ENCODE data around the gene AKAP6.

DNA sequence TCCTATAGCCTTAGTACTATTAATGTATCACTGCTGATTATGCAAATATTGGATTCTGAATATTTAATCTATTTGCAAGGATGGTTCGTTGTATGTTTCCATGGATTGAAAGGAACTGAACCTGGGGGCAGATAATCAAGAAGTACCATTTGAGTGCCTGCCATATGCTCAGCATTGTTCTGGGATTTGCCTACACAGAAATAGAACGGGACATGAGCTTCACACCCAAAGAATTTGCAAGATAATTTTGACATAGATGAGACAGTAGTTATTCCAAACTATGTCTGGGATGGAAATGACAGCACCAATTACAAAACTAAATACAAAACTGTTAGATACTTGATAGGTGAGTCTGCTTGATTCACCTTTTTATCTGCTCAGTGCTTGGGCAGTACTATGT, 476.9 kb downstream of the AKAP6 start:
- TF ChIP-seq CTCF (IDR thresholded peaks at IDR 0.05): no peak
- no peak for TF ChIP-seq POLR2A (IDR thresholded peaks at IDR 0.05)
- no peak for TF ChIP-seq POLR2AphosphoS5 (IDR thresholded peaks at IDR 0.05)
